GM23338 (cell line): Measurements from ENCODE around the gene NUCKS1. TPM values are rescaled to one million over a fixed set of nuclear protein-coding genes. Genes with fewer than 3 reads are reported as not detected.

Experiments
- ATAC-seq: fragments of 200-7000 bp; cut with Tn5 transposase; 3 replicates; pipeline ENCODE4 v1.9.1; 2020
- DNase-seq: peaks from one replicate; pipeline ENCODE4 v3.0.0-alpha.2; 2015; ENCODE audit warnings: low spot score
- H2AFZ ChIP-seq: fragments of 200-600 bp; sonication (generic); 2 replicates; pipeline ENCODE4 v1.8.0; 2016; ENCODE audit warnings: antibody characterized with exemption, mild to moderate bottlenecking, moderate library complexity
- H3F3A ChIP-seq: fragments of 200-600 bp; sonication (generic); replicated peaks from 2 replicates; pipeline ENCODE4 v1.8.0; 2017; ENCODE audit warnings: antibody characterized with exemption, mixed run types, low read depth
- H3K27ac ChIP-seq: fragments of 200-600 bp; sonication (generic); 2 replicates; pipeline ENCODE4 v1.6.1; 2016; ENCODE audit warnings: low read depth
- H3K27me3 ChIP-seq: fragments of 200-600 bp; sonication (generic); 2 replicates; pipeline ENCODE4 v1.8.0; 2016; ENCODE audit warnings: mild to moderate bottlenecking, mixed run types, moderate library complexity; ENCODE audit not compliant: insufficient read depth
- H3K36me3 ChIP-seq: fragments of 200-600 bp; sonication (generic); 2 replicates; pipeline ENCODE4 v1.8.0; 2016; ENCODE audit warnings: mild to moderate bottlenecking; ENCODE audit not compliant: insufficient read depth
- H3K4me1 ChIP-seq: fragments of 200-600 bp; sonication (generic); 2 replicates; pipeline ENCODE4 v1.8.0; 2016; ENCODE audit warnings: mild to moderate bottlenecking, moderate library complexity; ENCODE audit not compliant: insufficient read depth
- H3K4me2 ChIP-seq: fragments of 200-600 bp; sonication (generic); 2 replicates; pipeline ENCODE4 v1.7.1; 2017; ENCODE audit warnings: mixed run types
- H3K4me3 ChIP-seq: fragments of 200-600 bp; sonication (generic); 2 replicates; pipeline ENCODE4 v1.6.1; 2016; ENCODE audit warnings: mixed run types
- H3K79me2 ChIP-seq: fragments of 200-600 bp; sonication (generic); replicated peaks from 2 replicates; pipeline ENCODE4 v1.8.0; 2017; ENCODE audit warnings: mild to moderate bottlenecking; ENCODE audit not compliant: insufficient read depth
- H3K9me2 ChIP-seq: fragments of 200-600 bp; sonication (generic); 2 replicates; pipeline ENCODE4 v1.8.0; 2017; ENCODE audit not compliant: insufficient read depth
- H4K20me1 ChIP-seq: fragments of 200-600 bp; sonication (generic); replicated peaks from 2 replicates; pipeline ENCODE4 v1.8.0; 2017; ENCODE audit warnings: mild to moderate bottlenecking; ENCODE audit not compliant: insufficient read depth
- H3K27ac Mint-ChIP-seq: 2 replicates; pipeline ENCODE4 v1.8.0; 2020; ENCODE audit warnings: inconsistent platforms, mild to moderate bottlenecking, moderate library complexity, mixed read lengths
- H3K27me3 Mint-ChIP-seq: 3 replicates; pipeline ENCODE4 v1.8.0; 2022; ENCODE audit warnings: low read depth, mild to moderate bottlenecking, moderate library complexity, mixed read lengths, inconsistent platforms; ENCODE audit not compliant: insufficient read depth, poor library complexity
- H3K36me3 Mint-ChIP-seq: 3 replicates; pipeline ENCODE4 v1.8.0; 2021; ENCODE audit warnings: low read depth, mild to moderate bottlenecking, inconsistent platforms, moderate library complexity, mixed read lengths
- H3K4me1 Mint-ChIP-seq: 3 replicates; pipeline ENCODE4 v1.8.0; 2020; ENCODE audit warnings: mild to moderate bottlenecking, inconsistent platforms, mixed read lengths
- H3K4me3 Mint-ChIP-seq: 3 replicates; pipeline ENCODE4 v1.8.0; 2021; ENCODE audit warnings: moderate library complexity, mild to moderate bottlenecking, inconsistent platforms, mixed read lengths
- H3K9me3 Mint-ChIP-seq: 3 replicates; pipeline ENCODE4 v1.8.0; 2020; ENCODE audit warnings: moderate library complexity, mild to moderate bottlenecking, inconsistent platforms, mixed read lengths
- CREB1 ChIP-seq: fragments of 250-450 bp; sonication (Bioruptor Pico); IDR thresholded peaks from 2 replicates; pipeline ENCODE4 v1.5.0; 2020; ENCODE audit warnings: low read depth, mild to moderate bottlenecking, moderate library complexity
- CTCF ChIP-seq, 2 experiments: fragments of 200-600 bp in 1 of 2; sonication (generic) in 1 of 2; conservative IDR thresholded peaks; 2 replicates each; pipeline versions ENCODE4 v1.5.1 to v1.6.1; 2016 to 2017; ENCODE audit warnings: antibody characterized with exemption in 2 of 2, low read depth in 2 of 2, mild to moderate bottlenecking in 2 of 2, moderate library complexity in 1 of 2
- ETS1 ChIP-seq: IDR thresholded peaks from 2 replicates; pipeline ENCODE4 v1.6.1; 2016; ENCODE audit warnings: antibody characterized with exemption
- EZH2phosphoT487 ChIP-seq: fragments of 200-600 bp; sonication (generic); IDR thresholded peaks from one replicate; pipeline ENCODE4 v1.8.1; 2018; ENCODE audit warnings: antibody characterized with exemption; ENCODE audit not compliant: unreplicated experiment
- JUNB ChIP-seq: IDR thresholded peaks from one replicate; pipeline ENCODE4 v1.6.1; 2016; ENCODE audit warnings: antibody characterized with exemption; ENCODE audit not compliant: unreplicated experiment
- POLR2AphosphoS5 ChIP-seq: IDR thresholded peaks from 2 replicates; pipeline ENCODE4 v1.6.1; 2016; ENCODE audit warnings: antibody characterized with exemption, low read depth
- REST ChIP-seq: IDR thresholded peaks from one replicate; pipeline ENCODE4 v1.6.1; 2018; ENCODE audit warnings: antibody characterized with exemption; ENCODE audit not compliant: unreplicated experiment
- STAT1 ChIP-seq: IDR thresholded peaks from one replicate; pipeline ENCODE4 v1.6.1; 2016; ENCODE audit warnings: antibody characterized with exemption; ENCODE audit not compliant: unreplicated experiment
- ZNF114 ChIP-seq: fragments of 250-450 bp; sonication (Bioruptor Pico); IDR thresholded peaks from 2 replicates; pipeline ENCODE4 v1.5.0; 2020; ENCODE audit warnings: mild to moderate bottlenecking, moderate library complexity
- ZNF331 ChIP-seq: fragments of 250-450 bp; sonication (Bioruptor Pico); IDR thresholded peaks from 2 replicates; pipeline ENCODE4 v1.5.0; 2020; ENCODE audit warnings: low read depth, mild to moderate bottlenecking, moderate library complexity
- ZNF462 ChIP-seq: fragments of 250-450 bp; sonication (Bioruptor Pico); IDR thresholded peaks from 2 replicates; pipeline ENCODE4 v1.5.0; 2020; ENCODE audit warnings: mild to moderate bottlenecking, moderate library complexity
- polyA plus RNA-seq: library from polyadenylated mRNA; unstranded; fragments of >200 nt; fragmentation: Nextera tagmentation; extraction: Ambion mirVana; gene quantifications from 2 replicates; pipeline ENCODE4 v1.2.1, GENCODE V29; 2016
- total RNA-seq: library from RNA; depleted of rRNA; stranded (reverse); fragments of >200 nt; shearing (Covaris generic); gene quantifications from 2 replicates; pipeline ENCODE4 v1.2.3, GENCODE V29; 2014

The NUCKS1 gene
- total and polyA plus RNA-seq, 2 experiments from 2014 or later, result 255 to 307 TPM

GRCh38 chr1:205678286-205679111, 71.5 kb downstream of the NUCKS1 start (continued):
- TF ChIP-seq CTCF (conservative IDR thresholded peaks at IDR 0.05; ENCODE audit: low read depth in 2 of 2) (no peak), EZH2phosphoT487 (no peak)

GRCh38 chr1:205677167-205677566, 72.8 kb downstream of the NUCKS1 start:
- Mint-ChIP-seq H3K4me1 (peaks cover 53% of the 10 kb centered on the region), H3K9me3 (no peaks in the 10 kb centered on the region; the same call in 2 of the 3 replicates), H3K36me3 (no peaks in the 10 kb centered on the region; the same call in 2 of the 3 replicates), H3K27me3 (peaks cover 21% of the 10 kb centered on the region), H3K4me3 (no peak overlapping the region), H3K27ac (no peak overlapping the region)
- no peaks in the 10 kb centered on the region for H3K36me3 ChIP-seq
- DNase-seq (no peak), ATAC-seq (no peak)
- H3K4me1 ChIP-seq, result peaks cover 47% of the 10 kb centered on the region
- no peaks in the 10 kb centered on the region for H3K9me2 ChIP-seq
- H3K27me3 ChIP-seq, result peaks cover 12% of the 10 kb centered on the region
- H4K20me1 ChIP-seq, result peaks cover 4% of the 10 kb centered on the region; the same call in 1 of the 2 replicates
- 0 out of 2 replicates have a peak, but pooled peaks cover 10% of the 10 kb centered on the region for H3F3A ChIP-seq
- H3K4me3 ChIP-seq, result no peak overlapping the region
- no peak overlapping the region for H2AFZ ChIP-seq
- H3K79me2 ChIP-seq, result peaks cover 43% of the 10 kb centered on the region
- H3K27ac ChIP-seq, result peak overlapping the region; percentile 59; the same call in 1 of the 2 replicates
- H3K4me2 ChIP-seq, result no peak overlapping the region
- no peak for TF ChIP-seq JUNB
- no peak for TF ChIP-seq EZH2phosphoT487
- TF ChIP-seq ZNF331 (CRISPR knock-in tag), result no peak
- TF ChIP-seq ETS1, result no peak
- TF ChIP-seq REST, result no peak
- no peak for TF ChIP-seq ZNF114 (CRISPR knock-in tag)
- no peak for TF ChIP-seq STAT1
- TF ChIP-seq POLR2AphosphoS5, result no peak
- no peak for TF ChIP-seq ZNF462
- no peak for TF ChIP-seq CREB1 (CRISPR knock-in tag)
